Gastroesophageal sphincter (tissue), 3 donors: ENCODE results near the gene SH3GL3.

Source experiments
- CTCF ChIP-seq, 4 experiments: fragments of 200-600 bp in 2 of 4; fragments of 450-650 bp in 2 of 4; sonication (generic) in 1 of 4; IDR thresholded peaks; one replicate each; pipeline ENCODE4 v1.5.1; 2017 to 2019; ENCODE audit warnings: antibody characterized with exemption in 4 of 4, mild to moderate bottlenecking in 2 of 4, moderate library complexity in 2 of 4
- POLR2A ChIP-seq, 2 donors: fragments of 450-650 bp; IDR thresholded peaks; one replicate each; pipeline ENCODE4 v1.6.1; 2017; ENCODE audit warnings: antibody characterized with exemption in 2 of 2, mild to moderate bottlenecking in 2 of 2, moderate library complexity in 1 of 2
- POLR2AphosphoS5 ChIP-seq: sonication (generic); formaldehyde crosslinking; IDR thresholded peaks from one replicate; pipeline ENCODE4 v1.6.1; 2017; ENCODE audit warnings: antibody characterized with exemption

DNA sequence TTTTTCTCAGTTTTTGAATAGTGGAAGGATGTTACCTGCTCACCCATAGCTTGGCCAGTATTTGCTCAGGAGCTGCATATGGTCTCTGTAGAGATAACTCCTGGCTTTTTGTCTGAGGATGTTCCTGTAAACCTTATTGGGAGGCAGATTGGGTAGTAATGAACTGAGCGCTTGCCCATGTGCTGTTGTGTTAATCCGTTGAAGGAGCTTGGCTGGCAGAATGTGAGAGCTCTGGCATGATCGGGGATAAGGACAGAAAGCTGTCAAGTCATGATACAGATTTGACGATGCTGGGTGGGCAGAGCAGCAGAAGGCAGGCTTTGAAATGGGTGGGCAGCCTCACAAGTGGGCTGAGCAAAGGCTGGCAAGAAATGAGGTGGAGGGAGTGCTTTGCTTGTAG is 27.4 kb downstream of the SH3GL3 start:
- TF ChIP-seq CTCF (IDR thresholded peaks at IDR 0.05) (no peak), POLR2A (IDR thresholded peaks at IDR 0.05) (no peak), POLR2AphosphoS5 (no peak)
